SH-SY5Y (cell line): ENCODE results near the gene DHRS7.

Experiments
- GATA2 ChIP-seq: IDR thresholded peaks from 2 replicates; pipeline ENCODE4 v1.6.1; 2011; ENCODE audit warnings: mild to moderate bottlenecking, low read depth, low read length
- GATA3 ChIP-seq: IDR thresholded peaks from 2 replicates; pipeline ENCODE4 v1.6.1; 2011; ENCODE audit warnings: low read depth, mild to moderate bottlenecking, low read length, moderate library complexity

- TF ChIP-seq GATA2 (no peak), GATA3 (no peak)
These were observed 19.1 kb upstream of the DHRS7 start for GRCh38 chr14:60184146-60184904.
